ENCODE results near the gene SOS1. TPM values are rescaled to one million over a fixed set of nuclear protein-coding genes. Genes with fewer than 3 reads are reported as not detected.

Gene SOS1
- polyA plus RNA-seq, 1 of the 3 experiments (the other 2 are of a cell fraction) = 12.8 TPM

- POLR2A ChIA-PET = no interaction called here
- no peak for DNase-seq
- WGBS (ENCODE audit: low lambda C conversion rate) = 96% methylated on average over 3 of the region's 3 CpGs
These were observed 6.1 kb downstream of the SOS1 start for GRCh38 chr2:39114771-39115170.

GRCh38 chr2:39109537-39109936 is 11.3 kb downstream of the SOS1 start:
- peaks cover 80% of the 10 kb centered on the region for H4K20me1 ChIP-seq (ENCODE audit: insufficient read depth)
- no peak overlapping the region for H3K4me2 ChIP-seq
- H3K9me2 ChIP-seq = no peaks in the 10 kb centered on the region
- H3F3A ChIP-seq (replicated peaks; ENCODE audit: insufficient read depth) = peaks cover 4% of the 10 kb centered on the region
- H3K27ac ChIP-seq (ENCODE audit: low read depth in 2 of 2, low read length in 1 of 2) = no peak overlapping the region
- WGBS (ENCODE audit: low lambda C conversion rate) = 92% methylated on average over 1 of the region's 1 CpG
- no peak for DNase-seq
- H2AFZ ChIP-seq (ENCODE audit: low read depth) = no peak overlapping the region
- peaks cover 98% of the 10 kb centered on the region for H3K79me2 ChIP-seq (ENCODE audit: insufficient read depth)
- no peaks in the 10 kb centered on the region for H3K9me3 ChIP-seq
- H3K9ac ChIP-seq = no peak overlapping the region
- no peak overlapping the region for H3K4me3 ChIP-seq (ENCODE audit: low read depth in 2 of 2, low read length in 1 of 2)
- H3K27me3 ChIP-seq (ENCODE audit: insufficient read depth) = no peaks in the 10 kb centered on the region
- ChIA-PET CTCF (interaction anchor here (1.1 to 5.8 kb wide), 7 partner anchors 10 to 162 kb away, joined by 5 to 46 read pairs (median 7); partner anchors contain the start of gene SOS1), POLR2A (interaction anchor here (1.1 to 3.0 kb wide), 2 partner anchors 11 to 15 kb away, joined by 4 to 16 read pairs; partner anchors contain the start of gene SOS1)
- peaks cover 12 to 20% of the 10 kb centered on the region in 2 experiments; a peak in 3 of 4 replicates for H3K4me1 ChIP-seq (ENCODE audit: control insufficient read depth in 1 of 2, insufficient read depth in 2 of 2, low read depth in 1 of 2, low read length in 1 of 2)
- peaks cover 0 to 9% of the 10 kb centered on the region in 2 experiments for H3K36me3 ChIP-seq (replicated peaks in 1 of 2; ENCODE audit: control insufficient read depth in 1 of 2, insufficient read depth in 2 of 2, low read length in 1 of 2)
- no peak for TF ChIP-seq MXI1 (IDR thresholded peaks at IDR 0.05; ENCODE audit: low read depth, low read length)
- no peak for TF ChIP-seq JUND (IDR thresholded peaks at IDR 0.05)
- no peak for TF ChIP-seq IRF3 (IDR thresholded peaks at IDR 0.05; ENCODE audit: low read depth, low read length)
- no peak for TF ChIP-seq USF1 (IDR thresholded peaks at IDR 0.05; ENCODE audit: borderline replicate concordance, low read depth)
- no peak for TF ChIP-seq REST (IDR thresholded peaks at IDR 0.05; ENCODE audit: low read depth, low read length)
- TF ChIP-seq RFX5 (IDR thresholded peaks at IDR 0.05; ENCODE audit: low read length) = no peak
- TF ChIP-seq RAD21 (IDR thresholded peaks at IDR 0.05; ENCODE audit: low read length) = no peak

More at GRCh38 chr2:39114771-39115170, 6.1 kb downstream of the SOS1 start:
- no peak overlapping the region for H3K9ac ChIP-seq
- H2AFZ ChIP-seq (ENCODE audit: low read depth) = no peak overlapping the region
- CTCF ChIA-PET = interaction anchor here (1.3 kb wide), 1 partner anchor 113 kb away, joined by 3 read pairs; no protein-coding TSS in a partner anchor
- no peak overlapping the region for H3K4me3 ChIP-seq (ENCODE audit: low read depth in 2 of 2, low read length in 1 of 2)
- peaks cover 4 to 13% of the 10 kb centered on the region in 2 experiments; a peak in 3 of 4 replicates for H3K4me1 ChIP-seq (ENCODE audit: control insufficient read depth in 1 of 2, insufficient read depth in 2 of 2, low read depth in 1 of 2, low read length in 1 of 2)
- no peak overlapping the region for H3K4me2 ChIP-seq
- H3K79me2 ChIP-seq (ENCODE audit: insufficient read depth) = peaks cover 100% of the 10 kb centered on the region
- no peaks in the 10 kb centered on the region for H3K27me3 ChIP-seq (ENCODE audit: insufficient read depth)
- peaks cover 0 to 18% of the 10 kb centered on the region in 2 experiments for H3K36me3 ChIP-seq (replicated peaks in 1 of 2; ENCODE audit: control insufficient read depth in 1 of 2, insufficient read depth in 2 of 2, low read length in 1 of 2)
- H3K9me3 ChIP-seq = no peaks in the 10 kb centered on the region
- H3K27ac ChIP-seq (ENCODE audit: low read depth in 2 of 2, low read length in 1 of 2) = no peak overlapping the region
- H4K20me1 ChIP-seq (ENCODE audit: insufficient read depth) = peaks cover 79% of the 10 kb centered on the region
- no peaks in the 10 kb centered on the region for H3K9me2 ChIP-seq
- no peak for TF ChIP-seq FOXJ3 (CRISPR knock-in tag; IDR thresholded peaks at IDR 0.05)
- no peak for TF ChIP-seq RFX5 (IDR thresholded peaks at IDR 0.05; ENCODE audit: low read length)
- no peak for TF ChIP-seq FOXM1 (IDR thresholded peaks at IDR 0.05; ENCODE audit: low read depth)
- no peak for TF ChIP-seq USF1 (IDR thresholded peaks at IDR 0.05; ENCODE audit: borderline replicate concordance, low read depth)
- TF ChIP-seq FOSL2 (IDR thresholded peaks at IDR 0.05; ENCODE audit: borderline replicate concordance, low read depth) = no peak
- no peak for TF ChIP-seq RCOR1 (IDR thresholded peaks at IDR 0.05; ENCODE audit: low read length)
- no peak for TF ChIP-seq NRF1 (IDR thresholded peaks at IDR 0.05; ENCODE audit: low read depth, low read length)
- no peak for TF ChIP-seq RXRA (IDR thresholded peaks at IDR 0.05; ENCODE audit: borderline replicate concordance, low read depth)
- no peak for TF ChIP-seq GATA2 (CRISPR knock-in tag; IDR thresholded peaks at IDR 0.05)
- no peak for TF ChIP-seq YY1 (IDR thresholded peaks at IDR 0.05; ENCODE audit: low read depth)
- no peak for TF ChIP-seq MEF2A (IDR thresholded peaks at IDR 0.05; ENCODE audit: borderline replicate concordance, low read depth)
- no peak for TF ChIP-seq USF2 (IDR thresholded peaks at IDR 0.05; ENCODE audit: borderline replicate concordance, low read depth, low read length)
- TF ChIP-seq SIN3A (IDR thresholded peaks at IDR 0.05; ENCODE audit: borderline replicate concordance, low read depth, low read length) = no peak
- no peak for TF ChIP-seq POLR2AphosphoS5 (IDR thresholded peaks at IDR 0.05; ENCODE audit: low read depth, low read length)
- no peak for TF ChIP-seq PBX3 (IDR thresholded peaks at IDR 0.05)
- peaks cover under 1% of the 10 kb centered on the region for H3F3A ChIP-seq (replicated peaks; ENCODE audit: insufficient read depth)
